ENCODE measurements around the gene ADORA3. TPM values are rescaled to one million over a fixed set of nuclear protein-coding genes. Genes with fewer than 3 reads are reported as not detected.

ADORA3 gene
- total RNA-seq, 1 donor from 2014 or later, result not detected

DNA sequence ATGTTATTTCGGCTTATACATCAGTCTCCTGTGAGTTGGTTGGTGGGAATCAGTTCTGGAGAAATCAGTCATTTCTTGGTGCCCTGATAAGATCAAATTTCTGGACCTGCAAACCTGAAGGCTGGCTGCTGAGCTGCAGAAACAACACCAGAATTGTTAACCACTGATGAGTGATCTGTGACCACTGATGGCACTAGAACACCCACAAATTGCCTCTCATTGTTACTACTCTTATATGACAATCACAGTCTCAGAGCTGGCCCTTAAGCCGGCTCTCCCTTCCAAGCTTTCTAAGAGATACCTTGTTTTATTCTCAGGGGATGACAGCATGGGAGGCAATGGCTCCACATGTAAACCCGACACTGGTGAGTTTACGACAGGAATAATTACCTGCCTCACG, 27.7 kb downstream of the ADORA3 start:
- DNase-seq (ENCODE audit: low read depth, low spot score), result no peak

DNA sequence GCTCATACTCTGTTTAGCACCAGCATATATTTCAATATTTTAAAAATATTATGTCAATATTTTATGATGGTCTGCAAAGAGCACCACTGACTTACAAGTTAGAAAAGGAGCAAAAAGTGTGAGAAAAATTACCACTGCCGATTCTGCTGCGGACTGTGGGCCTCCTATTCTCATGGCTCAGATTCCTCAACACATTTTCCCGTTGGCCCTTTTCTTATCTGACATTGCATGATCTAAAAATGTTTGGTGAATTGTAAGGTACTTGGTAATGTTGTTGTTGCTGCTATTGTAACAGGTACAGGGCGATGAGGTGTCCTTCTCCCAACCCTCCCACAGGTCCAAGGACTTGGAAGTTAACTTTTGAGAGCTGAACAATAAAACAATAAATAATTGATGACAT, 28.9 kb downstream of the ADORA3 start:
- DNase-seq (ENCODE audit: low read depth, low spot score), result no peak

DNA sequence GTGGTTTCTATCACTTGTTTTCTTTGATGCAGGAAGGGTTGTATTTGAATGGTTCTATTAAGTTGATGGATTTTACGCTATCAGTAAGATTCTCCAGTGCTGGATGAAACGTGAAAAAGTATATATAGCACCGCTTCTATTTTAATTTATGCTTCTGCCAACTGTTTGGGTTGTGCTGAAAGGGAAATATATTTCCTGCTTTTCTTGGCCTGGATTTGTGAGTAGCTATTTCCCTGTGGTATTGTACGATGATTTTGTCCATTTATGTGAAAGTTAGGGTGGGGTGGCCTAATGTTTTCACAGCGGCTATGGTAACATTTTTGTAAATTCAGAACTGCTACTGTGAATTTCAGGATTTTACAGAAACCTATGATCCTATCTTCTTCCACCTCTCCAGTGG, 29.3 kb downstream of the ADORA3 start:
- DNase-seq (ENCODE audit: low read depth, low spot score), result no peak

DNA sequence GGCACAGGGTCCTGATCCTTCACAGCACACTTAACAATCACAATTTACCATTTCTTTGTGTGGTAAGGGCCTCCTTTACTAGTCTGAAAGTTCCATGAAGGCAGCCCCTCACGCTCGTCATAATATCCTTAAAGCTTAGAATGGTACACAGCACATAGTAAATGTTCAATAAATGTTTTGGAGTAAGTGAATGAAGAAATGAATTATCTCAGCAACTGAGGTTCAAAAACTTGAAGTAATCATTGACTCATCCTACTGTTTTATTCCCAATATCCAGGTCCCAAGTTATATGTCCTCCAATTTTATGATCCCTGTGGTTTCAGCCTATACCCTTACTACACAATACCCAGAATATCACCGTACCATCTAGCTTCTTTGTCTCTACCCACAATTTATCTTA, 31.9 kb downstream of the ADORA3 start:
- DNase-seq (ENCODE audit: low read depth, low spot score), result no peak

DNA sequence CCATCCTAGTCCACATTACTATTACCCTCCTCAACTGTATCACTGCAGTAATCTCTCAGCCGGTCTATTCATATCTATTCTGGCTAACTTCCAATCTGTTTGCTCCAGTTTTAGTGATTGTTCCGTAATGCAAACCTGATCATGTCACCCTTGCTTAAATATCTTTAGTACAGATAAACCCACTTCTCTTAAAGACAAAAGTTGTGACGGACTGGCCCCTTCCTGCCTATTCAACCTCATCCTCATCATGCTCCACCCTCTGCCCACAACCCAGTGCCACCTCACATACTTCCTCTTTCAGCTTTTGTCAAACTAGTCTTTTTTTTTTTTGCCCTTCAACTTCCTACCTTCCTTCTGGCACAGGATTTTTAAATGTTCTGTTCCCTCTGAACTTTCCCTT, 32.4 kb downstream of the ADORA3 start:
- no peak for DNase-seq (ENCODE audit: low read depth, low spot score)

DNA sequence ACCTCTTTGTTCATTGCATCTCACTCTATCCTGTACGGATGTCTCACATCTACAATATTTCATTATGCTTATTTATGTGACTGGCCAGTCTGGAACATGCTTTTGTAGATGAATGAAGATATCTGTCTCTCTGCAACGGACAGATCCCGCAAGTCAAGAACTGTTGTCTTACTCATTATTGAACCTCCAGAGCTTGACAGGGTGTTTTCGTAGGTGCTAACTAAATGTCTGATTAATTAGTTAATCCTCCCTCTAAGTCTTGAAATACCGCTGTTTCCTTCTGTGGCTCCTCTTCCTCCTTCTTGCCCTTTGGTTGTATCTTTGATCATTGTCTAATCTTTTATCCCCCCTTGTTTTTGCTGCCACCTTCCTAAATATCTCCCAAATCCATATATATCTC, 32.8 kb downstream of the ADORA3 start:
- DNase-seq (ENCODE audit: low read depth, low spot score), result no peak

DNA sequence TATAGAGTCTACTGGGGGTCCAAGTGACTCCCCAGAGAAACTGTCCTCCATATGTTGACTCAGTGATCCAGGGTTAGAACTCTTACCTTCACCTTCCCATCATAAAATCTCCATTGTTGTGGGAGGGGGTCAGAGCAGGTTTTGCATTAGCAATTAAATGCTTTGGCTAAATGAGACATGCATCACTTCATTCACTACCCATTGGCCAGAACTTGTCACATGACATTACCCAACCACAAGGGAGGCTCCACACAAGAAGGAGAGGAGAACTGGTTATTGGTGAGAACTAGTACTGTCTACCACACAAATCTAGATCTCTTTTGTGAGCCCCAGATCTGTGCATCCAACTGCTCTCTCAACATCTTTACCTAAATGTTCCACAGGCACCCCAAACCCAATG, 33.9 kb downstream of the ADORA3 start:
- no peak for DNase-seq (ENCODE audit: low read depth, low spot score)

DNA sequence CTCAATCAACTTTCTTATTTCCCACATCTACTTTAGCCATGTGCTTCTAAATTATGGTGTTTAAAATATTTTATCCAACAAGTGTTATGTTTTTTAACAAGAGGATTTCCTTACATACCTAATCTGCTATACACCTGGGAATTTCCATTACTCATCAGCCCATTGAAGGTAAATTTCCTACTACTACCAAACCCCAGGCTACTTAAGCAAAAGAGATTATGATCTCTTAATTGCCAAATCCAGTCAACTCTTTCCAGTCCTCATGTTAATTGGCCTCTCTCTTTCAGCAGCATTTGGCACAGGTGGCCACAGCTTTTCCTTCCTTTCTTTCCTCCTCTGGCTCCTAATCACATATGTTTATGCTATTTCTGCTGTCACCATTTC, 34.7 kb downstream of the ADORA3 start:
- no peak for DNase-seq (ENCODE audit: low read depth, low spot score)

DNA sequence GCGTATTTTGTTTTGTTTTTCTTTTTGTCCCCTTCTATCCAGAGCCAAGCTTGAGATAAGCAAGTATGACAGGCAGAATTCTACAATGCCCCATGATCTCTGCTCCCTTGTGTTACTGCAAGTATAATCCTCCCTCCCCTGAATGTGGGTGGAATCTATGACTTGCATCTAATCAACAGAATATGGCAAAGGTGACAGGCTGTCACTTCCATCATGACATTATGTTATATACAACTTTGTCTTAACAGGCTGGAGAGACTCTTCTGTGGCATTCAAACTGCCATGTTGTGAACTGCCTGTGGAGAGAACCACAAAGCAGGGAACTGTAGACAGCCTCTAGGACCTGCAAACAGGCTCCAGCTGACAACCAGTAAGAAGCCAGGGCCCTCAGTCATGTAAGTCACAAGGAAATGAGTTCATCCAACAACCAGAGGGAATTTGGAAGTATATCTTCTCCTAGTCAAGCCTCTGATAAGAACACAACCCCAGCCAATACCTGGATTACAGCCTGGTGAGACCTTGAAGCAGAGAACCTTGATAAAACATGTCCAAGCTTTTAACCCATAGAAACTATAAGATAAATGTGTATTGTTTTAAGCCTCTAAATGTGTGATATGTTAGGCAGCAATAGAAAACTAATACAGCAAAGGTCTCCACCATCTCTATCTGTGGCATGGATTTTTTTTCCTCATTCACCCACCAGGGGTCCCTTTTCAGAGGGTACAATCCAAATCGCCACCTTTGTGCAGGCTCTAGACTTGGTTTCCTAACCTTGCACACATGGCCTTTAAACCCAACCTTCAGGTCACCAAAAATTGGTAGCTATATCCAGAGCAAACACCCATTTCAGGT, 35.3 kb downstream of the ADORA3 start:
- no peak for DNase-seq (ENCODE audit: low read depth, low spot score)

DNA sequence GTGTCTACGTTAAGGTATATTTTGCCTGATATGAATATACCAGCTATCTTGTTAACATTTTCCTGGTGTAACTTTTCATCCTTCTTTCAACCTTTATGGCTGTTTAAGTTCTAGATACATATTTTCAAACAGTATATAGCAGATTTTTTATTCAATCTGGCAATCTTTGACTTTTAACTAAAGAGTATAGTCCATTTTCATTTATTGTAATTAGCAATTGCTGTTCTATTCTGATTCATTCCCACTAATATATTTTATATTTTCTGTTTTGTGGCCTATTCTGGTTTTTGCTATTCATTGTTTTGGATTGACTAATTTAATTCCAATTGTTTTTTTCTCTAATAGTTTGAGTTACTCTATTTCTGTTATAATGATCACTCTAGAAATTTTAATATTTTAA, 37.0 kb downstream of the ADORA3 start:
- no peak for DNase-seq (ENCODE audit: low read depth, low spot score)

DNA sequence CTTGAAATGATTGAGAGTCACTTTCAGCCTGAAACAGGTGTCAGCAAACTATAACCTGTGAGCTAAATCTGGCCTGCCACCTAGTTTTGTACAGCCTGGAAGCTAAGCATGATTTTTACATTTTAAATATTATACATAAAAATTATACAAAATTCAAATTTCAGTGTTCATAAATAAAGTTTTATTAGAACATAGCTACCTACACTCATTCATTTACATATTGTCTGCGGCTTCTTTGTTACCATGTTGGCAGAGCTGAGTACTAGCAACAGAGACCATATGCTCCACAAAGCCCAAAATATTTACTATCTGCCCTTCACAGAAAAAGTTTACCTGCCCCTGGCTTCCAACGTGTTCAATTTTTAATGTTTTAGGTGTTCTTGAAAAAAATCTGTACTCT, 37.7 kb downstream of the ADORA3 start:
- DNase-seq (ENCODE audit: low read depth, low spot score), result no peak

DNA sequence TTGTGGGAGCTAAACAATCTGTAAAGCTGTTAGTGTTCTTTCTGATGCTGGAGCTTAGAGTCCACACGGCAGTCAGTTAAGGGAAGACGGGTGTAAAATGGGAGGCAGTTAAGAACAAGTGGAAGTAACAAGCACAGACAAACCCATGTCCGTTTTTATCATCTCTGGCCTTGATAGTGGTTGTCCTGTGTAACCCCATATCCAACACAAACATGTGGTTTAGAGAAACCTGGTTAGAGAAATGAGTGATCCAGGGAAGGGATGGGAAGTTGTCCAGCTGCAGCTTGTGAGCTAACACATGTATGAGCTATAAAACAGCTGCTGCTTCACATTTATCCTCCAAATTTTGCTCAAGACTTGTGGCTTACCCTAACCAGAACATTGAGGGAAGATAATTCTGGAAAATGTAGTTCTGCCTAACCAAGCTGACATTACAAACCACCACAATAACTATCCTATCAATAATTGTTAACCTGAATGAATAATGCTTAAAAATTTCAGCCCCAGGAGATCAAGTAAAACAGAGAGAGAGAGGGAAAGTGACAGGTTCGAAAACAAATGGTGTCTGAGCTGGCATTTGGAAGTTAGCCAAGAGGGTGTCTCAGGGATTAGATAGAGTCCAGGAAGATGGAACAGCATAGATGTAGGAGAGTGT, 40.3 kb downstream of the ADORA3 start:
- no peak for DNase-seq (ENCODE audit: low read depth, low spot score)

DNA sequence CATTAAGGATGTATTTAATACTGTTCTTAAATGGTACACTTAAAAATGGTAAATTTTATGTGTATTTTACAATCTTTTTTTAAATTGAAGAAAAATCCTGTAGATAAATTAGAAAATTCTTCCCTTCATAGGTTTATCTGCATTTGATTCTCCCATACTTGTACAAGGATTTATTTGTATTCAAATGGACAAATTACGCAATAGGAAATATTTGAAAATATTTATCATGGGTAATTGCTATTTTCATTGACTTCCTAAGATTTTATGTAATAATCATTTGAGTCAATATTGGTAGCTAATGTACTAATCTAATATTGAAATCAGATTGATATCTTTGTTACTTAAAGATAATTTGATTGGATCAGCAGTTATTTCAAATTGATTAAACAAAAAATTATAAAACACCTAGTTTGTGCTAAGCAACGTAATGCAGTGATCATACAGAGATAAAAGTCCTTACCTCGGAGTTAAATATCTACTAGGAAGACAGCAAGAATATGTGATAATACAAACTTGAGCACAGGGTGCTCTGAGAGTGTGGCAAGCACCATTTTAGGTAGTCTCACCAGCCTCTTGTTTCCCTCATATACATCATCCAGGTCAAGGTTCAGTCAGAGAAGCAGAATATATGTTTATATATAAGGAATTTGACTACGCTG, 40.9 kb downstream of the ADORA3 start:
- DNase-seq (ENCODE audit: low read depth, low spot score), result no peak

DNA sequence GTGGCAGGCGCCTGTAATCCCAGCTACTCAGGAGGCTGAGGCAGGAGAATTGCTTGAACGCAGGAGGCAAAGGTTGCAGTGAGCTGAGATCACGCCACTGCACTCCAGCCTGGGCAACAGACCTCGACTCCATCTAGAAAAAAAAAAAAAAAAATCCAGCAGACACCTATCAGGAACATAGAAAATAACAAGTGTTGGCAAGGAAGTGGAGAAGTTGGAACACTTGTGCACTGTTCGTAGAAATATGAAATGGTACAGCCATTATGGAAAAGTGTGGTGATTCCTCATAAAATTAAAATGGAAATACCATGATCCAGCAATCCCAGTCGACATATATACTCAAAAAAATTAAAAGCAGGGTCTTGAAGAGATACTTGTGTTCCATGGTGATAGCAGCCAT, 41.7 kb downstream of the ADORA3 start:
- no peak for DNase-seq (ENCODE audit: low read depth, low spot score)

DNA sequence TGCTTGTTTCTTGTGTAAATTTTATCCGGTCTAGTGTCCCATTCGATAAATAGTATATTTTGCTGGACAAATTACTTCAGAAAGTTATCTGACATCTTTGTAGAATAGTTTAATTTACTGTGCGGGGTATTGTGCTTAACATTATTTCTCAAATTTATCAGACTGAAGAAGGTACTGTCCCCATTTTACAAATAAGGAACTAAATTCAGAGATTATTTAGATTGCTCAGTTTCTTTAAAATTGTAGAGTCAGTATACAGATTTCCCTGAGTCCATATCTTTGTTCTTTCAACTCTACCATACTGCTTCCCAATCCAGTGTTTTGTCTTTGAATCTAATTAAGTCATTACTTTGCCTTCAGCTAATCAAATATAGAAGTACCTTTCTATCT, 47.8 kb downstream of the ADORA3 start:
- DNase-seq (ENCODE audit: low read depth, low spot score), result no peak

DNA sequence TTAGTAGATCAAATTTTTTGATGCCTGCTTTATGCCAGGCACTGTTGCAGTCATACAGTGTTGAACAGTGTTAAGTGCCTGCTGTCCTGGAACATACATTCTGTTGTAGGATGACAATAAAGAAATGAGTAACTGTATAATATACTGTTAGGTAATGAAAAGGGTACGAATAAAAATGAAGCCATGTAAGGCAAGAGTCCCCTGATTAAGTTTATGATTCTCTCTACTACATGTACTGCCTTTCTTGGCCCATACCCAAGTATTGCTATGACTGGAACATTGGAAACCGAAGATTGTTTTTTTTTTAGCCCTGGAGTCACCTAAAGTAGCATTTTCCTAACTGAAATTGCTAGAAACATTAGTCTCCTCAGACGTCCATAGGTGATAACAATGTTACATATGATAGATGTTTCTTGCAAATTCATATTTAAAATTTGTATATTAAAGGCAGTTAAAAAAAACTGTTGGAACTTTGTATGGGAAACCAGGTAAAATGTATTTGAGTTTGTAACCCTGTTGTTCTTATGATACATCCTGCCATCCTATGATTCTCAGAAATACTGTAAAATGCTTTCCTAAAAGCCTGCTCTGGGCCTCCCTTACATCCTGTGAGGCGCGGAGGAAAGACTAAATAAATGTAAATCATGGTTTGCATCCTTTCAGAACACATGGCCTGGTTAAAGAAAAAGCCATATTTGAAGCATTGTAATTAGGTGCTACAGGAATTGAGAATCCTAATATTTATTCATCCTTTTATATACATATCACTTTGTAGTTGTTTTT, 48.4 kb downstream of the ADORA3 start:
- no peak for DNase-seq (ENCODE audit: low read depth, low spot score)

DNA sequence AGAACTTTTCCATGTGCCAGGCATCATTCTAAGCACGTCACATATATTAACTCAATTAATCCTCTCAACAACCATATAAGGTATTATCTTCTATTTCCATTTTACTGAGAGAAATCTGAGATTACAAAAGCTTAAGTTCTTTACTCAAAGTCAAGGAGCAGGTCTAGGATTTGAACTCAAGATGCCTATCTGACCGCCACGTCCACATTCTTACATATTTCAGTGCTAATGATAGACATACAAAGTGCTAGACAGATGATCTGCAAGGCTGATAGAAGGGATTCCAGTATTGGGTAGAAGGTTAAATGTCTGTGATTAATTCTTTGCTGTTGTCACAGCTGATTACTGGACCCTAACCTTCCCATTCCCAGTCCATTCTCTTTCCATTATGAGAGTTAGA, 49.7 kb downstream of the ADORA3 start:
- no peak for DNase-seq (ENCODE audit: low read depth, low spot score)

DNA sequence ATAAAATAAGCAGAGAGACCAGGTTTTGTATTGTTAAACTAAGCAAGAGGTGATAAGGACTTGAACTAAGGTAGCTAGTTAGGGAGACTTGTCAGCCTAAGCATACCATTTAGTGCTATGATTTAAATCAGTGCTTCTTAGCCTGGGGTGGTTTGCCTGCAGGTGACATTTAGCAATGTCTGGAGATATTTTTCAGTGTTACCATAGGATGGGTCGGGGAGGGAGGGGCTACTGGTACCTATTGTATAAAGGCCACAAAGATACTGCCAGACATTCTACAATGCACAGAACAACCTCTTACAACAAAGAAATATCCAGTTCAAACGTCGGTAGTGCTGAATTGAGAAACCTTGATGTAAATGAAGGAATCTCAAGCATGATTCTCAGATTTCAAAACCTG, 50.9 kb downstream of the ADORA3 start:
- no peak for DNase-seq (ENCODE audit: low read depth, low spot score)

DNA sequence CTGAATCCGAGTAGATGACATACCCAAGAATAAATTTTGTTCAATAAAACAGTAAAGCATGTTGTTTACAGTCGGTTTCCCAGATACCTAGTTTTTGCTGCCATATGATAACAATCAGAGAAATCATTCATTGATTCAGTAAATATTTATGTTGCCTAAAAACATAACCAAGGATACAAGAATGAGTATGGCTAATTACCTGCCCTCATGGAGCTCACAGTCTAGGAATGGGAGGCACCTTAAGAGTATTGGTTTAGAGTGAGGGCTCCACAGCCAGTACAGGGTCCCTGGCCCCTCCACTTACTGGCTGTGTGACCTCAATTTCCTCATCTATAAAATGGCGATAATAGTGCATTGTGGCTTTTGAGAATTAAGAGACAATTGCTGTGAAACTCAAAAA, 53.2 kb downstream of the ADORA3 start:
- DNase-seq (ENCODE audit: low read depth, low spot score), result no peak

DNA sequence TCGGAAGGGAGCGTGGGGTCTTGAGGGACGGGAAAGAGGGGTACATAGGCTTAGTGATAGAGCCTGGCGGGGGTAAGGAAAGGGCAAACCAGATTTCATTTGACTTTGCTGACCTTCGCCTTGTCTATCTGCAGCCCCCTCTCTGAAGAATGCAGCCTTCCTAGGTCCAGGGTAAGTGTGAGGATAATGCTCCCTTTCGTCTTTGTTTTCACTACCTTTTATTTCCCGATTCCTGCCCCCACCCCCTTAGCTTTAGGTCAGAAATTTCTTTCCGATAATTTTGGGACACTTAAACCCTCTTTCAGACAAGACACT, 53.8 kb downstream of the ADORA3 start:
- DNase-seq (ENCODE audit: low read depth, low spot score), result no peak
